H1 (cell line): Measurements from ENCODE around the gene CEP76. TPM values are rescaled to one million over a fixed set of nuclear protein-coding genes. Genes with fewer than 3 reads are reported as not detected.

Source experiments
- CHD1 ChIP-seq: IDR thresholded peaks from 2 replicates; pipeline ENCODE4 v1.6.1; 2012; ENCODE audit warnings: low read depth, low read length, improper control_type of control experiment
- CREB1 ChIP-seq: IDR thresholded peaks from 2 replicates; pipeline ENCODE4 v1.6.1; 2012; ENCODE audit warnings: inconsistent platforms
- NRF1 ChIP-seq: IDR thresholded peaks from 2 replicates; pipeline ENCODE4 v1.6.1; 2011; ENCODE audit warnings: mild to moderate bottlenecking, low read depth, low read length, improper control_type of control experiment
- RXRA ChIP-seq: IDR thresholded peaks from 2 replicates; pipeline ENCODE4 v1.6.1; 2011; ENCODE audit warnings: low read depth, mild to moderate bottlenecking, low read length, moderate library complexity; ENCODE audit not compliant: insufficient read depth
- polyA plus RNA-seq, 7 experiments: library from polyadenylated mRNA; depleted of rRNA in 3 of 7; stranded (reverse) in 5 of 7; unstranded in 2 of 7; fragments of >200 nt in 5 of 7; fragments of 200-250 nt in 2 of 7; gene quantifications; 1 replicate in 5 of 7; 2 replicates in 1 of 7; 4 replicates in 1 of 7; pipeline versions ENCODE4 v1.2.1 to v1.2.3, GENCODE V29; 2011 to 2013; ENCODE audit warnings: missing spikeins in 2 of 7, mixed read lengths in 2 of 7
- total RNA-seq: library from RNA; stranded (reverse); fragmentation: NEBNext Ultra II Directional; extraction: Animal tissue kit (Norgen Biotek cat#: 25700); gene quantifications from 2 replicates; pipeline ENCODE4 v1.2.1, GENCODE V29; 2021
- TF ChIP-seq, protein P1 (sequence below): IDR thresholded peaks from 2 replicates; pipeline ENCODE4 v1.6.1; 2012; ENCODE audit warnings: low read length, inconsistent platforms
- TF ChIP-seq, protein P2 (sequence below): IDR thresholded peaks from 2 replicates; pipeline ENCODE4 v1.6.1; 2011; ENCODE audit warnings: low read depth, mild to moderate bottlenecking, low read length; ENCODE audit not compliant: insufficient read depth

Gene CEP76
- total and polyA plus RNA-seq, 2 of the 8 experiments (the other 6 are each of a cell fraction or from before 2014, with no cell fraction given) = 9.0 to 18.1 TPM

DNA sequence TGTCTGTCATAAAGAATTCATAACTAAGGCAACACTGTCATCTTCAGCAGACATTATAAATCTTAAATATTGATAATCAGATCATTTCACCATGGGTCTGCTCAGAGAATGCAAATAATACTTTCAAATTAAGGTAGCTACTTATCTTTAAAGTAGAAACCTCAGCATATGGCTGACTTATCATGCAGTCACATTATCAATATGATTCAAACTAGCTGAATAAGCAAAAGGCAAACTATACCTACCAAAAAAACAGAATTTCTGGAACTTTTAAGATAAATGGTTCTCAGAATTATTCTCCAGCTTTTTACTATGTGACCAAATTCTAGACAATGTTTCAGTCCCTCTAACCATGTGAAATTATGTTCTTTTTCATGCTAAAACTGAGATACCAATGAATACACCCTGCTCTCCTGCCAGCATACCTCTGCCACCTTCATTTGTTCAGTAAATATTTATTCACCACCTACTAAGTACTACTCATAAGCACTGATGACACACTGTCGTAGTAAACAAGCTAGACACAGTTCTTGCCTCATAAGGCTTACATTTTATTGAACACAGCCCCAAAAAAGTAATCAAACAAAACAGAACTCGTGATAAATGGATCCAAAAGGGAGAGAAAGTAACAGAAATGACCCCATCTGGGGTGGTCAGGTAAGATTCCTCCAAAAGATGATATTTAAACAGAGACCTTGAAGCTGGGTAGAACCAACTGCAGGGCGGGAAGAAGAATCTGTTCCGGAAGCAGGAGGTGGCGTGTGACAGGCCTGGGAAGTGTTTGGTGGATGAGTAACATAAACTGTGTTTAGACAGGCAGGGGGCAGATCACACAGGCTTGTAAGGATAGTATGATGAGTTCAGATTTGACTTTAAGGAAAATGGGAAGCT is 62.3 kb downstream of the CEP76 start (continued):
- TF ChIP-seq RXRA (no peak), CHD1 (no peak), CREB1 (no peak), NRF1 (no peak)
- TF ChIP-seq, protein P1, sequence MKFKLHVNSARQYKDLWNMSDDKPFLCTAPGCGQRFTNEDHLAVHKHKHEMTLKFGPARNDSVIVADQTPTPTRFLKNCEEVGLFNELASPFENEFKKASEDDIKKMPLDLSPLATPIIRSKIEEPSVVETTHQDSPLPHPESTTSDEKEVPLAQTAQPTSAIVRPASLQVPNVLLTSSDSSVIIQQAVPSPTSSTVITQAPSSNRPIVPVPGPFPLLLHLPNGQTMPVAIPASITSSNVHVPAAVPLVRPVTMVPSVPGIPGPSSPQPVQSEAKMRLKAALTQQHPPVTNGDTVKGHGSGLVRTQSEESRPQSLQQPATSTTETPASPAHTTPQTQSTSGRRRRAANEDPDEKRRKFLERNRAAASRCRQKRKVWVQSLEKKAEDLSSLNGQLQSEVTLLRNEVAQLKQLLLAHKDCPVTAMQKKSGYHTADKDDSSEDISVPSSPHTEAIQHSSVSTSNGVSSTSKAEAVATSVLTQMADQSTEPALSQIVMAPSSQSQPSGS = no peak
- TF ChIP-seq, protein P2, sequence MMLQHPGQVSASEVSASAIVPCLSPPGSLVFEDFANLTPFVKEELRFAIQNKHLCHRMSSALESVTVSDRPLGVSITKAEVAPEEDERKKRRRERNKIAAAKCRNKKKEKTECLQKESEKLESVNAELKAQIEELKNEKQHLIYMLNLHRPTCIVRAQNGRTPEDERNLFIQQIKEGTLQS = no peak
